Left renal cortex interstitium (tissue), 4 donors: ENCODE measurements around the gene SLC25A23. TPM values are rescaled to one million over a fixed set of nuclear protein-coding genes. Genes with fewer than 3 reads are reported as not detected.

ENCODE experiments used
- DNase-seq, 4 donors: peaks; one replicate each; pipeline ENCODE4 v3.0.0-alpha.2; 2013; ENCODE audit warnings: low read depth in 4 of 4, low spot score in 2 of 4, missing footprints in 1 of 4
- polyA plus RNA-seq, 4 donors: library from polyadenylated mRNA; unstranded; fragments of 120-200 nt; gene quantifications; one replicate each; pipeline ENCODE4 v1.2.1, GENCODE V29; 2013; ENCODE audit not compliant: insufficient read length in 4 of 4

Gene SLC25A23
- polyA plus RNA-seq, 4 donors: 63.2 to 97.5 (median 75.5) TPM

DNA sequence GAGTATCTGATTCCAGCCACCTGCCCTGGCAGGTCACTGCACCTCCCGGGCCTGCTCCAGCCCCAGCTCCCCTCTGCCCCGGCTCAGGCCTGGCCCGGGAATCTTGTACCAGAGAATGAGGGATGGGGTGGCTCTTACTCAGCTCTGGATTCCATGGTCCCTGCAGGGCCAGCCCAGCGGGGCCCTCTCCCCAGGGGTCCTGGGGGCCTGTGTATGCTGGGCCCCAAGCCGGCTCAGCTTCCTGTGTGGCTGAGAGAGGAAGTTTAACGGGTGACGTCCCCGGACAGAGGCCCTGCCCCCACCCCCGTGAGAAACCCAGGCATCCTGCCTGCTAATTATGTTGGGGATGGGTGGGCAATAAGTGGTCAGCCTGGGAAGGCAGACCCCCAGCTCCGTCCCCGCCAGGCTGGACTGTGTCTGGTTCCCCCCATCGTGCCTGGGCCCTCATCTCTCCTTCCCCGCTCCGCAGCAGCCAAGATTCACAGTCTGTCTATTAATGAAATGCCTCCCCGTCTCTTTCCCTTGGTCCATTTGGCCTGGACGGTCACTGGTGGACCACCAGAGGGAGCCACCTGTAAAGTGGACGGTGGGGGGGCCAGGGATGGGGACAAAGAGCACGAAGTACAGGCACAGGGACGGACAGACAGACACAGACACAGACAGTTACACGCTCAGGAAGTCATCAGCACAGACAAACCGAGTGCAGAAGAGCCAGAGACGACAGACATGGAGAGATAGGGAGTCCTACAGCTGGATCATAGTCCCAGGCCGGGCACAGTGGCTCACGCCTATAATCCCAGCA lies 22.1 kb upstream of the SLC25A23 start, which contains the start of gene DENND1C:
TSS of gene DENND1C (minus strand) at position 247 of the 802 bp plus-strand sequence. CDS start at position 155, 92 bp downstream.
- DNase-seq: no peak

- DNase-seq: no peak
Measured at GRCh38 chr19:6480848-6481415, 21.3 kb upstream of the SLC25A23 start.

DNA sequence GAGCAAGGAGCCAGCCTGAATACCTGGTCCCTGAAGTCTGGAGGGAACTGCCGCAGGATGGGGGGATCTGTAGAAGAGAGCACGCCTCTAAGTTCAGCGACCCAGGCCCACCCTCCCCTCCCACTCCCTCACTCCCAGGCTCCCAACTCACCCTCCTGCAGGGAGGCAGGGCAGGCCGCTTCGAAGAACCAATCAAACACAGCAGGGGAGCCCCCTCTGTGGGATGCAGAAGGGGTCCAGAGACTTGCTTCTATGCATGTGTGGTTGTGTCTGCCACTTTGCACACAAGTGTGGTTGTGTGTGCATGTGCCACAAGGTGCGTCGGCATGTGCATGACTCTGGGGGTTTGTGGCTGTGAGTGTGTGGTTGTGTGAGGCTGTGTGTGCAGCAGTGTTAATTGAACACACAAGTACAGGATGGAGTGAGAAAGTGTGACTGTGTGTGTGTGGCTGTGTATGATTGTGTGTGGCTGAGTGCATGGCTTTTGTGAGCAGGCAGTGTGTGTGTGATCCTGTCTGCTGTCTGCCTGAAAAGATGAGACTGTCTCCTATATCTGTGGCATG lies 20.3 kb upstream of the SLC25A23 start:
- DNase-seq: no peak

DNA sequence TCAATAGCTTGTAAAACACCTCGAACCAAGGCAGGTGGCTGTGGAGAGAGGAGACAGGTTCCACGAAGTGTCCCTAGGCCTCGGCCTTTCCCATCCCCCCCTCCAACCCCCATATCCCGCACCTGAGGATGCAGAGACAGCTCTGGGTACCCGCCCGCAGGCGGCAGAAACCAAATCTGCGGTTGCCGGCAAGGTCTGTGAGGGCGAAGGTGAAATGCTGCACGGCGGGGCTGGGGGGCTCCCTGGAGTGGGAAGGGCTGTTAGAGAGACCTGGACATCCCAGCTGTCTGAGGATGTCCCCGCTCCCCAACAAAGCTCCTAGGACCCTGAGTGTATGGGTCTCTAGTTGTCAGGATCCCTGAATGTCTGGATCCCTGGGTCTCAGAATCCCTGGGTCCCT lies 19.2 kb upstream of the SLC25A23 start:
- DNase-seq: no peak

GRCh38 chr19:6476896-6477431 lies 17.4 kb upstream of the SLC25A23 start:
- DNase-seq: no peak

GRCh38 chr19:6476155-6476895 lies 16.7 kb upstream of the SLC25A23 start:
- DNase-seq: peak in 3 of 4 donors; percentile 41 to 71 (median 51)

GRCh38 chr19:6475321-6476108 lies 15.9 kb upstream of the SLC25A23 start:
- DNase-seq: no peak

DNA sequence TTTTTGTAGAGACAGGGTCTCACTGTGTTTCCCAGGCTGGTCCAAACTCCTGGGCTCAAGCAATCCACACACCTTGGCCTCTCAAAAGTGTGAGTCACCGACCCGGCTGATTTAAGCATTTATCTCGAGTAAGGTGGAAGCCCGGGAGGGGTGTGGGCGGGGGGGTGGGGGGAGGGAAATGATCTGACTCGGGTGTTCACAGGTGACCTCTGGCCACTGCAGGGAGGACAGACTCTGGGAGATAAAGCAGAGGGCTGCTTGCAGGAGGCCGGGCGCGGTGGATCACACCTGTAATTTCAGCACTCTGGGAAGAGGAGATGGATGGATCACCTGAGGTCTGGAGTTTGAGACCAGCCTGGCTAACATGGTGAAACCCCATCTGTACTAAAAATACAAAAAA lies 14.1 kb upstream of the SLC25A23 start:
- no peak for DNase-seq

DNA sequence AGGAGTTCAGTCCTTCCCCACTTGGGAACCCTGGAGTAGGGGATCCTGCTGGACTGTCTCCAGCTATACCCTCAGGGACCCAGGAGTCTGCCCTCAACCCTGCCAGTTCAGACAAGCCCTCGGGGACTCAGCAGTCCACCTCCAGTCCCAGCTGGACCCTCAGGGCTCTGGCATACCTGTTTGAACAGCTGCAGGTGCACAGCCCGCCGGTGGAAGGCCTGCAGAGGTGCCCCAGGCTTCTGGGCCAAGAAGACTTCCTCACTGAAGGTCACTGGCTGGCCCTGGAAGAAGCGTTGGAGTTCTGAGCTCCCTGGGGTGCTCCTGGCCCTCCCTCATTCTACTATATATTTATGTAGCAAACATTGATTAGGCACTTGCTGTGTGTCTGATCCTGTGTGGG lies 13.1 kb upstream of the SLC25A23 start:
- no peak for DNase-seq

- DNase-seq: no peak
Measured at GRCh38 chr19:6471076-6471475, 11.5 kb upstream of the SLC25A23 start.

- no peak for DNase-seq
Measured at GRCh38 chr19:6470173-6470572, 10.6 kb upstream of the SLC25A23 start.

DNA sequence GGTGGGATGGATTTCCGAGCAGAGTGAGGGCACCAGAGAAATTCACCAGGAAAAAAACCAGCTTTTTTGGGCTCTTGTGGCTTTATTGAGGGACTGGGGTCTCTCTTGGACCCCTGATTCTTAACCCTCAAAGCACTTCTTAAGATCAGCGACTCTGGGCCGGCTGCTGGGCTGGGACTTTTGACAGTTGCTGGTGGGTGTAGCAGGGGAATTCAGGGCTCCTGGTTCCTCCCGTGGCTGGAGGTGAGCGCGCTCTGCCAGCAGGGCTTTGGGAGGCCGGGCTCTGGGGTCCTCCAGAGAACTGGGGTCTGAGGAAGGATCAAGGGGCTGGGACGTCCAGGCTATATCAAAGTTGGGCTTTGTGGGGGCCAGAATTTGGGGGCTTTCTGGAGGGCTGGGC lies 7.8 kb upstream of the SLC25A23 start:
- no peak for DNase-seq

DNA sequence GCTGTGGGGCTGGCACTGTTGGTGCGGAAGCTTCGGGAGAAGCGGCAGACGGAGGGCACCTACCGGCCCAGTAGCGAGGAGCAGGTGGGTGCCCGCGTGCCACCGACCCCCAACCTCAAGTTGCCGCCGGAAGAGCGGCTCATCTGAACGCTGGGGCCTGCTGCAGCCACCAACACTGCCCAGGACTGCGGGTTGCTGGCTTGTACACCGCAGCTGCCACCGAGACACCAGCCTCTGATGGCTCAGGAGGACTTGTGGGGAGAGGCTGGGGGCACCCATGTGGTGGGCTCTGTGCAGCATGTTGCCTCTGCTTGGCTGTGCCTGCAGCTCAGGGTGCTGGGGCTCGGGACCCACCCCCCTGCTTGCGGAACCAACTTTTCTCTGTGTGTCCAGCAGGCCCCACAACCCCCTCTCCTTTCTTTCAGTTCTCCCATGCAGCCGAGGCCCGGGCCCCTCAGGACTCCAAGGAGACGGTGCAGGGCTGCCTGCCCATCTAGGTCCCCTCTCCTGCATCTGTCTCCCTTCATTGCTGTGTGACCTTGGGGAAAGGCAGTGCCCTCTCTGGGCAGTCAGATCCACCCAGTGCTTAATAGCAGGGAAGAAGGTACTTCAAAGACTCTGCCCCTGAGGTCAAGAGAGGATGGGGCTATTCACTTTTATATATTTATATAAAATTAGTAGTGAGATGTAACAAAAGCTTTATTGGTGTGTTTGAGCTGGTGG lies 7.1 kb upstream of the SLC25A23 start:
- DNase-seq: no peak

DNA sequence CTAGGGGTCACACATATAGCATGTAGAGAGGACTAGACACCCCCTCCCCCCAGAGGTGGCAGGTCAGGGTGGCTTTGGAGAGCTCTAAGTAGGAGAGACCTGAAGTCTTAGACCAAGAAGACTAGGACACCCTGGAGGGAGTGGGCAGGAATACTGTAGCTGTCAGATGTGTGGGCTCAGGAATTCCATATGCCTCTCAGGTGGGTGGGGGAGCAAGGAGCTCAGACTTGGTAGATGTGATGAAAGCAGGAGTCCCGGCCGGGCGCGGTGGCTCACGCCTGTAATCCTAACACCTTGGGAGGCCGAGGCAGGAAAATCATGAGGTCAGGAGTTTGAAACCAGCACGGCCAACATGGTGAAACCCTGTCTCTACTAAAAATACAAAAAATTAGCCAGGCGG lies 6.1 kb upstream of the SLC25A23 start:
- DNase-seq: no peak

DNA sequence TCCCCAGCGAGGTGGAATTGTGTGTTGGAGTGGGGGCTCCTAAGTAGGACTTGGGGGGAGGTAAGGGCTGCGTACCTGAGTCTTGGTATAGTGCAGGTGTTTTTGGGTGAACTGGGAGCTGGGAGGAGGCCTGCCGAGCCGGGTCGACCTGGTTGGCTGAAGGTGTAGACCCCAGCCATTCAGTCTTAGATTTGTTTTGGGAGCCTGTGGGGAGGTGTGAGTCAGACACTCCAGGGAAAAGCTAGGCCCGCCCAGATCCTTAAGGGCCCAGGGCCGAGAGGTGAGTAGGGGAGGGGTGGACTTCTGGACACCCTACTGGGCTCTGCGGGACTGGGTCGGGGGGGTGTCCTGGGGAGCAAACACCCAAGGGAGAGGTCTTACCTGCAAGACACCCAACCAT lies 5.4 kb upstream of the SLC25A23 start:
- DNase-seq: no peak

DNA sequence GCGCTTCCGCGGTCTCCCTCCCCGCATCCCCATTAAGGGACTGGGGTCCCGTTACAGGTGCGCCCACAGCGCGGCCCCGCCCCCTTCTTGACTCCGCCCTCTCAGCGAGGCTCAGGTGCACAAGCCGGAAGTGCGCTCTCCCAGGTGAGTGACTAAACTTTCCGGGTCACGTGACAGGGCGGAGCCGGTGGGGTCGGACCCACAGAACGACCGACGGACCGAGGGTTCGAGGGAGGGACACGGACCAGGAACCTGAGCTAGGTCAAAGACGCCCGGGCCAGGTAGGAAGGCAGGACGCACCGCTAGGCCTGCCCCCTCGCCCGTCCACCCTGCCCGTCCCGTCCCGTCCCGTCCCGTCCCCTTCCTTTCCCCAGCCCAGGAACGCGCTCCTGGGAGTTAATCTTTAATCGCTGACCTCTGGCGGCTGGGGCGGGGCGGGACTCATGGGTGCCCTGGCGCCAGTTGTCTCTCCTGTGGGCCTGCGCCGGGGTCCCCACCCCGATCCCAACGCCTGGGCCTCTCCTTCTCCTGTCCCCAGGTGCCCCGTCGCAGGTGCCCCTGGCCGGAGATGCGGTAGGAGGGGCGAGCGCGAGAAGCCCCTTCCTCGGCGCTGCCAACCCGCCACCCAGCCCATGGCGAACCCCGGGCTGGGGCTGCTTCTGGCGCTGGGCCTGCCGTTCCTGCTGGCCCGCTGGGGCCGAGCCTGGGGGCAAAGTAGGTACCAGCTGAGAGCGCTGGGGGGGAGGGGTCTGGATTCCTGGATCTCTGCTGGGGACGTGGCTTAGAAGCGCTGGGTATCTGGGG lies 4.7 kb upstream of the SLC25A23 start, which contains the start of gene CRB3:
TSS of gene CRB3 (plus strand) at position 202 of the 804 bp plus-strand sequence. CDS start at position 633, 431 bp downstream.
- peak; percentile 21 to 69 (median 50) for DNase-seq

- peak; percentile 92 to 99 (median 92) for DNase-seq
Measured at GRCh38 chr19:6460099-6460884, 700 bp upstream of the SLC25A23 start.
